Muscle of arm (tissue), 12 donors: ENCODE data around the gene C2orf72. TPM values are rescaled to one million over a fixed set of nuclear protein-coding genes. Genes with fewer than 3 reads are reported as not detected.
"Not testable (repeated sequence)": the region's sequence is repeated elsewhere in the genome, so short reads cannot be mapped to it uniquely, and the experiment has no call there.

Experiments used
- DNase-seq: peaks from one replicate; pipeline ENCODE4 v3.0.0-alpha.2; 2013
- polyA plus RNA-seq, 12 donors: library from polyadenylated mRNA; unstranded; fragments of 120-200 nt; gene quantifications; one replicate each; pipeline ENCODE4 v1.2.1, GENCODE V29; 2013; ENCODE audit not compliant: insufficient read length in 12 of 12

The C2orf72 gene
- polyA plus RNA-seq, 12 donors, result 0.21 to 18.3 (median 0.66) TPM; not detected in 1

DNA sequence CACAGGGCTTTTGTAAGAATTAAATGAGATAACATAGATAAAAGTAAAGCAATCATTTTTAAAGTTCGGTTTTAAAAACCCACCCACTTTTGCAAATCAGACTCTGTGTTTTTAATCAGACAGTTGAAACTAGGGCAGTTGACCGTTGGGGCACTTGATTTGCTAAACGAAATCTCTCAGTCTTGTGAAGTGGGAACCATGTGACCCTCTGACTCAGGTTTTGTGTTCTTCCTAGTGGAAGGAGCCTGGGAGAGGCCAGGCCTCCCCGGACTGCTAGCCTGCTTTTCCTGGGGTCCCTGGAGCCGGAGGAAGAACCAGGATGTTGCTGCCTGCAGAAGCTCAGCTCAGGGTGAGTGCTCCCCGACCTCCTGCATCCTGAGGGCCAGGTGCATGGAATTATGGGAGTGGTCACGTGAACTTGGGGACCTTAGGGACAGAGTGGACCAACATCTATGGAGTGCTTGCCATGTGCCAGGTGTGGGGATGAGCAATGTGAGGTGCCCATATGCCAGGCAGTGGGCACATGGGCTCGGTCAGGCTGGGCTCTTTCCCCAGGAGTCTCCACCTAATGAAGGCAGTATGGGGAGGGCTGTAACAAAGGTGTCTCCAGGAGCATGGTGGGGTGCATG is 3.9 kb downstream of the C2orf72 start:
- DNase-seq, result no peak

DNA sequence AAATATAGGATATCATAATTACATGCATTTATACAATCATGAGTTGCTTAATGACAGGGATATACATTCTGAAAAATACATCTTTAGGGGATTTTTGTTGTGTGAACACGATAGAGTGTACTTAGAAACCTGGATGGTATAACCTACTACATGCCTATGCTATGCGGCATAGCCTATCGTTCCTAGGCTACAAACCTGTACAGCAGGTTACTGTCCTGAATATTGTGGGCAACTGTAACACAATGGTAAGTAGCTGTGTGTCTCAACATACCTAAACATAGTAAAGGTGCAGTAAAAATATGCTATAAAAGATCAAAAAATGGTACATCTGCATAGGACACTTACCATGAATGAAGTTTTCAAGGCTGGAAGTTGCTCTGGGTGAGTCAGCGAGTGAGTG is 6.5 kb downstream of the C2orf72 start:
- DNase-seq, result no peak

DNA sequence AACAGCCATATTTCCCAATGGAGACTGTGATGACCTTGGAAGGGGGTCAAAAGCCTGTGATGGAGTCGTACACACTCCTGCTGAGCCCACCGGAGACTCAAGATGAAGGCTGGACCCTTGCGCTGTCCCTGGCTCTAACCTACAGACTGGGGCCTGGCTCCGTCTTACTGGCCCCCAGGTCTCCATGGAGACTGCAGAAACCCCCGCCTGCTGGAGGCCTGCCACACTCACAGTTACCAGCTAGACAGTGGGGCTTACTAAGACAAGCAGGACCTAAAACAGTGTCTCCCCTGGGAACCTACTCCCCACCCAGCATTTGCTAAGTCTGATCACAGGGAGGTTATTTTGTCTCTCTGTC is 9.6 kb downstream of the C2orf72 start:
- DNase-seq, result no peak

DNA sequence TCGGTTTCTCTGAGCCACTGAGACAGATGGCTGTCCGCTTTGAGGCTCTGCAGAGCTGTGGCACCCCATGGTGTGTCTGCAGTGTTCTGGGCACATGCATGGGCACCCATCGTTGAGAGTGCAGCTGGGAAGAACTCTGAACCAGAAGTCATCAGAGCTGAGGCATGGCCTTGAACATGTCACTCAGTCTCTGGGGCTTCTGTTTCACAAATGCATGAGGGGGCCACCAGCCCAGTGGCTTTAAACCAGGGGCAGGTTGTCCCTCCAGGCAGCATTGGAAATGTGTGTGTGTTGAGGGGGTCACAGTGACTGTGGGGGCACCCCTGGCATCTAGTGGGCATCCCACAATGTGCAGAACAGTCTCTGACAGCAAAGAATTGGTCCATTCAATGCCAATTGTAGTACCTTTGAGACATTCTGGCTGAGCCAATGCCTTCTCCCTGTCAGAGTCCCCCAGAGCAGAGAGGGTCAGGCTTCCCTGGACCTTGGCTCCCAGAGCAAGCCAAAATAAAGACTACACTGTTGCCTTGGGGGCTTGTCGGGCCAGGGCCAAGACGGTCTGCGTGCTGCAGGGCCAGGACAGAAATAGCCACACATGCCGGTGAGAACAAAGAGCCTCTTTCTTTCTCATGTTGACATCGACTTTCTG is 10.1 kb downstream of the C2orf72 start:
- DNase-seq, result no peak

DNA sequence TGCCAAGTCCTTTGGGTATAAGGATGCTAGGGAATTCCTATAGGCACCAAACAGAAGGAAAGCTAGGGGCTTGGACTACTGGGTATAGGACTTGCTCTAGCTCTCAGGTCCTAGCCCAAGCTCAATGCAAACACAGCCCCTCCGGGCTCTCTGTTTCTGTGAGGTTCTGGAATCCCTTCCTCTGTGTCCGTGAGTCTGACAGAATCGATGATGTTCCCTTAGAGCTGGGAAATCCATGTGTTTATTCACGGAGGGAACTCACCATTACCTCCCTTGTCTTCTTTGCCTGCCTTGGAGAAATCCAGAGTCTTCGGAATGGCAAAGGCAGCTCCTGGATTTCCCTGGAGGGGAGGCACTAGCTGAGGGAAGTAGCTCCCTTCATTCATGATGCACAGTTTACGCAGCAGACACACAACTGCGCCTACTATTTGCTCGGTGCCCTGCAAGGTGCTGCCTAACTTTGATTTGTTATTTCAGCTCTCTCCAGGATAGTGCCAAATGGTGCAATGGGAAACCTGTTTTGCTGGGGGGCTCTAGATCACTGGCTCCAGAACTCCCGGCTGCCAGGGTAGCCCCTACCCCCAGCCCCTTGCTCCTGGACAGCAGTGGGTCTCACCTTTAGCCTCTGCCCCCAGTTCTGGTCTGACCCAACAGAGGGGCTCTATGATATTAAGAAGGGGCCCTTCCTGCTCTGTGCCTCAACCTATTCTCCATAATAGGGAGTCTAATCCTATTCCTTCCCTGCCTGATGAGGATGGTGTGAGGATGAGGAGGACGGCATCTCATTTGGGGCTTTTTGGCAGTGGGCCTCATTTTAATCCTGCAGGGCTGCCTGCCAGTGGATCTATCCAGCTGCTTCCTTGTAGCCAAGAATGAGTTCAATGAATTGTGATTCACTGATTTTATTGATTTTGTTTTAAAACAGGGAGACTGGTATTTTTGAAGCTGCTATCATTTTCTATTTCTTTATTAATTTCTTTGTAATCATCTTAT is 10.9 kb downstream of the C2orf72 start:
- DNase-seq, result no peak

DNA sequence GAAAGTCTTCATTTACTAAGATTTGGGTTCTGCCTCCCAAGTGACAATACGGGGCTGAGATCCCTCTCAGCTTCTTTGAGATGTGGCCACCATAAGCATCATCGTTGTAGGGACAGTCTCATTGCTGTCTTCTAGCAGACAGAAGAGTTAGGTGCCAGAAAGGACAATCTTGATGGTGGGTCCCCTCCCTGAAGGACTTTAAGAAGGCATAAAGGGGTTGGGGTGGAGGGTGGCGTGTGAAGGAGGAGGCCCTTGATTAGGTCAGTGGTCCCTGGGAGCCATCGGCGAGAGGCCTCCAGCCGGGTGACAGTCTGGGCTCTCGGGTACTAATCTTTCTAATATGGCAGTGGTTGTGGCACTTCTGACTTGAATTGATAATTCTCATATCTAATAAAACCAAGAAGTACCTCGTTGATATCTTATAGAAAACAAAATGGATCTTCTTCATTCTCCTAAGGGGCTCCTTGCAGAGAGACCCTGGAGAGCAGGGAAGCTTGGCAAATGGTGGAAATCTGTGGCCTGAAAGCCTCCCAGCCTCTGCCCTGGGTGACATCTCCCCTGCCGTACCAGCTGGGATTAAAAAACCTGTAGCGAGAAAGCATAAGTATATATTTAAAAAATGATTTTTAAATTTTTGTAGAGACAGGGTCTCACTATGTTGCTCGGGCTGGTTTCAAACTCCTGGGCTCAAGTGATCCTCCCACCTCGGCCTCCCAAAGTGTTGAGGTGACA is 12.1 kb downstream of the C2orf72 start:
- no peak for DNase-seq

DNA sequence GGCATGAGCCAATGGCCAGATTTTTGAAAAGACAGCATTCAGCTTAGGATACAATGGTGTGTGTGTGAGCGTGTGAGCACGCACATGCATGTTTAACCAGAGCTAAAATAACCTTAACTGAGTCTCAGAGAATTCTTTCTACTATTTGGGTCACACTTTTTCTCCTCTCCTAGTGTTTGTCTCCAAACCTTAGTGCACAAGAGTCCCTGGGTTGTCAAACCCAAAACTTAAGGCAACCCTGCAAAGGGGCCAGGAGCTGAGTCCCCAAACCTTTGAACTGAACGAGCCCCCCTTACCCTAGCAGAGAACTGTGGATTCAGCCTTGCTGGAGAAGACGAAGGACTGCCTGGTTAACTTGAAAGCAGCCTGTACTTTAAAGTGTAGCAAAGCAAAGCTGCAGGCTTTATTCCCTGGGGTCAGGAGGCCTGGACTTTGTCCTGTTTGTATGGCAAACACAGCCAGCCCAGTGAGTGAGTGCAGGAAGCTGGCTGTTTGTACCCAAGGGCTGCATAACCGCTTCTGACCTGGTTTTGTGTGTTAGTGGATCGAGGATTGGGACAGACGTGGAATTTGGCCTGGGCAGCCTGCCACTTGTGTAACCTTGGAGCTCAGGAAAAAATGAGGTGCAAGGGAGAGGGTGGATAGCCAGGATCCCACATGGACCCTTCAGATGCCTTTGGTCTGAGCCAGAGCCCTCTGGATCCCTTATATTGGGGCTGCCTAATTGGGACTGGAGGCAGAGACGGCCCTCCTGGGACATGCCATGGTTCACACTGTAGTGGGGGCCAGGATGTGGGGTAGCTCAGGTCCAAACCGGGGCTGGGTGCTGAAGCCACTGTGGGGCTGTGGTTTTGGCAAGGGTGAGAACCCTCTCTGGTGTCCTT is 12.9 kb downstream of the C2orf72 start:
- no peak for DNase-seq

DNA sequence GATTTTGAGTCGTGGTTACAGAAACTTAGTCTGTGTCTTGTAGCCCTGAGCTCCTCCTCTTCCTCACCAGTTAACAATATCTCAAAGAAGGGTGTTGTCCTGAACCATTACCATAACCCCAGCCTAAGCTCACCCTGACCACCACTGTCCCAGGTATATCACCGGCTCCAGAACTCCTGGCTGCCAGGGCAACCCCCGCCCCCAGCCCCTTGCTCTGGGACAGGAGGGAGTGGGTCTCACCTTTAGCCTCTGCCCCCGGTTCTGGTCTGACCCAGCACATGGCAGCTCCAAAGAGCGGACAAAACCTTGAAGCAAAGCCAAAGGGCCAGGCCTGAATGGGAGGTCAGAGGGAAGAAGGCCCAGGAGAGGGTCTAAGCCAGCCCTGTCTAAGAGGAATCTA is 13.8 kb downstream of the C2orf72 start:
- DNase-seq, result no peak

DNA sequence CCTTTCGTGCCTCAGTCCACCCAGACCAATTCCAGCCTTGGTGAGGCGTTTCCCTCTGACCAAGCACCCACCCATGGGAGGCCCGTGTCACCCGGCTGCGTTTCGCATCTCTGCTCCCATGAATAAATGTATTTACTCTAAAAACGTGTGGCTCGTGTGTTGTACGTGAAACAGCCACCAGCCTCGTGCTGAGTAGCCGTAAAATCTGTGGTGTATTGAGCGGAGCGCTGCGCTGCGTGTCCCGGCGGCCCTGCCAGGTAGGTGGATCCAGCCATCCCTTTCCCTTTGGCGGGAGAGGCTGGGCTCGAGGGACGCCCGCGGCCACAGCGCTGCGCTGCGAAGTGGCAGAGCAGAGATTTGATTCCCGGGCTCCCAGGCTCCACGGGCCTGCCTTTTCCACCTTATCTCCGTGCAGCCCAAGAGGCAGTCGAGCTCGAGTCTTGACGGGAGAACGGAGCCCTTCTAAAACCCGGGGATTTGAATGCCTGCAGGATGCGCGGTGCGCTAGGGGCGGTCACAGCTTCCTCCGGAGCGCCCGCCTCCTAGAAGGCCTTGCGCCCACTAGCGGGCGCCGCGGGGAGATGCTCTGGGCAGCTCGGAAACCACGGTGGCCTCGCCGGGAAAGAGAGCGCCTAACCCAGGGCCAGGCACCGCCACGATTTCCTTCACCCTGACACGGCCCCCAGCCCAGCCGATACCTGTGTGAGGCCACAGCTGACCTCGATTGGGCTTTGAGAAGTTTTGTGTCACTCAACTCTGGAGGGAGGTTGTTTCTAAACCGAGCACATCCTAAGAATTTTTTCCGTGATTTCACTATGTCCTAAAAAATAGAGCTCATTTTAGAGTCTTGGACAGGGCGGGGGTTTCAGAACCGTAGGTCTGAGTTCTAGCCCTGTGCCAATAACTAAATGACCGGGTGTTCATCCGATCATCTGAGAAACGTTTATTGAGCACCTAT is 15.4 kb downstream of the C2orf72 start:
- peak; percentile 86 for DNase-seq

DNA sequence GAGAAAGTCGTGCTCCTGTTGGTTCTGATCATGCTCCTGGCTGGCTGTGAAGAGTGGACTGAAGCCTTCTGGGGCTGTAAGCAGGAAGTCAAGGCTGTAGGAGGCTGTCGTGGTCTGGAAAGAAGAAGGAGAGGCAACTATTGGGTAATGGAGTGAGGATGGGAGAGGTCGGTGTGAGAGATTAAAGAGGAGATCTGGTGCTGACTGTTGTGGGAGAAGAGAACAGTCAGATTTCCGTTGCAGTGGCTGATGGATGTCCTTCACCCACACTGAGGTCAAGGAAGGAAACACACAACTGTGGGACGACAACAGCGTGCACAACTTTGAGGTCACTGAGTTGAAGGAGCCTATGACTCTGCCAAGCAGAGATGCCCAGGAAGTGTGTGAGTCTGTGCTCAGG is 16.5 kb downstream of the C2orf72 start:
- DNase-seq, result no peak

DNA sequence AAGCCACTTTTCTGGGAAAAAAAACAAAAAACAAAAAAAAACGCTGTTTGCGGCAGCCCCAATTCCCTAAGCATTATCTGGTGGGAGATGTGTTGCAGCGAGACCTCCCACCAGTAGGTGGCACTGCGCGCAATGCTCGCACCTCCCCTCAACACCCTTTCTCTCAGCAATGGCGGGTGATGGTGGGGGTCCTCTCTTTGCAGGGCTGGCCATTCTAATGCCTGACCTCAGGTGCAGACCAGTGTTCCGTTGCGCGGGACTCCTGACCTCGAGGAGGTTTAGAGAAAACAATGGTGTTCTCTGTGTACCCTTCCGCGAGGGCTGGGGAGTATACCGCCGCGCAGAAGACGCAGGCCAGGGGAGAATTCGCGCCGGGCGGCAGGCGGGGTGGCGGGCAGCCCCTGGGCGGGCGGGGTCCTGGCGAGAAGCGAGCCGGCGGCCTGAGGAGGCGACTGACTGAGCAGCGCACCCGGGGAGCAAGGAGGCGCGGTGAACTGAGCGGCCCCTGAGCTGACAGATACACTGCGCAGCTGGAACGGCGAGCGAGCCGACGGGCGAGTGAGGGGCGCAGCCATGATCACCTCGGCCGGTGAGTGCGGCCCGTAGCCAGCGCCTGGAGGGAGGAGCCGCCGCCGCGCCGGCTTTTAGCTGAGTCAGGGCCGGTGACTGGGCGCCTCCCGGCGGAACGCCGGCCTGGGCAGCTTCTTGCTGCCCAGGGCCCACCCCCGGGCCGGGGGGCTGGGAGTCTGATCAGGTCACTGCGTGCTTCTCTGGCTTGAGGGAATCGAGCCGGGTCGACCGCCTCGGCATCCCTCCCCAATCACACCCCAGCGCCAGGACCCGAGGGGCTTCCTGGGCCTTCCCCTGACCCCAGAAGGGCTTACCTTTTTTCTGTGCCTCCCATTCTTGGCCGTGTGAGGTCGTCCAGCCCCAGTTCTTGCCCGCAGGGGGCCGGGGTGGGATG is 19.4 kb downstream of the C2orf72 start, which contains the start of gene PSMD1:
PSMD1 (plus strand) TSS at position 415 of the 964 bp plus-strand sequence; CDS start at position 574, 159 bp downstream.
- DNase-seq, result peak; percentile 97

DNA sequence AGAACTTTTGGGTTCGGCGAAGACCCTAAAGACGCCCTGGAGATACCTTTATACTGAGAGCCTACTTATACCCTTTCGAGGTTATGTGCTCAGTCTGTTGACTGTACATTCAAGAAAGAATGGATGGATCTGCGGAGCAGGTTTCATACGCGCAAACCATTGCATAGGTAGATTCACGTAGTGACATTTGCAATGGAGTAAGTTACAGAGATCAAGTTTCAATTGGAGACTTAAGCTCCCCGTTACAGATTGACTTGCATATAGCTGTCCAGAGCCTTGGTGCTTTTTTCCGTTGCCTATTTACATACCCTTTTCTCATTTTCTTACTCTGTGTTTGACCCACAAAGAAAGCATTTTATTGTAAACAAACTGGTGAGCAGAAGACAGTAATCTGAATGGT is 20.3 kb downstream of the C2orf72 start:
- DNase-seq, result no peak

DNA sequence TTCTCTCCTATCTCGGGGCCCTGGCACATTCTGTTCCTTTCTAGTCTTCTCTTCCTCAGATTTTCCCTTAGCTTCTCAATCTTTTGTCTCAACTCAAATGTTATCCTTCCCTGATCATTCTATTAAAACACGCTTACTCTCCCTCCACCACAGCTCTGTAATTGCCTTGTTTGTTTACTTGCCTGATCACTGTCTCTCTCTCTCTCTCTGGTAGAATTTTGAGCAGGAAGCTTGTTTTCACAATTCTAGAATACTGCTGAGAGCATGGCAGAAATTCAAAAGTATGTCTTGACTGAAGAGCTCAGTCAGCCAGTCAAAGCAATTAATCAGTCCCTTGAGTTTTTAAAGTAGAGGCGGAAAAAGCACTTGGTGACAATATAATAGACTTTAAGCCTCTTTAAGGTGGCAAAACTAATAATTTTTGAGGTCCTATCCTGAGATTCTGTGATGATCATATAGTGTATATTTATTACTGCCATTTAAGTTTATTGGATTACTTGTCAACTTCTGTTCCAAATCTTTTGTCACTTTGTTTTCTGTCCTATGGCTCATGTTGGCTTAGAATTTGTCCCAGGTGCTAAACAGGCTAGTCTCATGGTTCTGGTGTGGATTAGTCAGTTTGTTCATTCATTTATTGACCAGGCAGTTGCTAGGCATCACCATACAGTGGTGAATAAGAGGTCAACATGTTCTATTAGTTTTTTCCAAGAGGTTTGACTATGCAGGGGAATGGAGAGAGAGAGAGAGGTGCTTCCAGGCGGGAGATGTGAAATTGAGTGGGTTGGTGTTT is 21.6 kb downstream of the C2orf72 start:
- no peak for DNase-seq

DNA sequence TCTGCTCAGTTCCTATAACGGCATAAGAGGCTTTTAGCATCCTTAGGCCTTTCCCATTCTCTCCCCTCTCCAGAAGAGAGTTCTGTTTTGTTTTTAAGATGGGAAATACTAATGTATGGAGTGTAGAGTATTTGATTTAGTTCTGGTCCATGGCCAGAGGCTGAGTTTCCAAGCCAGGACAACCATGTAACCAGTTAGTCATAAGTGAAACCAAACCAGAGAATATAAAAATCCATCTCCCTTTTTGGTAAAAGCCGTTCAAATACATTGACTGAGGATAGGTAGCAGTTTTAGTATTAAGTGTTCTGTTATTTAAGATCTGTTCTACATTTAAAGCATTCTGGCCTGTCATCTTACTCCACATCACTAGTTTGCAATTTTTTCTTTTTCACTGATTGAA is 22.4 kb downstream of the C2orf72 start:
- no peak for DNase-seq

DNA sequence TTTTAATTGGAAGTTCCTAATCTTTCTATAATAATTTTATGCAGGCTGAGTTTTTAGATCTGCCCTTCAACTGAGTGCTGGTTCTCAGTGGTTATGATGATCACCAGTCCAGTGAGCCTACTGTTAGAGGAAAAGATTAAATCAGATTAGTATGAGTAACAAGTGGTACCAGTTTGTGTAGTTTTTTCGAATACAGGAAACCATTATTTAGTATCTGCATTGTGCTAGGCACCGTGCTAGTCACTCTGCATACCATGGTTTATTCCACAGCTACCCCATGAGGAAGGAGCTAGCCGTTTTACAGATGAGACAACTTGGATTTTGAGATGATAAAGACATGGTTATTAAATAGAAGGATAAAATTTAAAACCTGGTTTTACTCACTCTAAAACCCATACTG is 25.5 kb downstream of the C2orf72 start:
- DNase-seq, result no peak

DNA sequence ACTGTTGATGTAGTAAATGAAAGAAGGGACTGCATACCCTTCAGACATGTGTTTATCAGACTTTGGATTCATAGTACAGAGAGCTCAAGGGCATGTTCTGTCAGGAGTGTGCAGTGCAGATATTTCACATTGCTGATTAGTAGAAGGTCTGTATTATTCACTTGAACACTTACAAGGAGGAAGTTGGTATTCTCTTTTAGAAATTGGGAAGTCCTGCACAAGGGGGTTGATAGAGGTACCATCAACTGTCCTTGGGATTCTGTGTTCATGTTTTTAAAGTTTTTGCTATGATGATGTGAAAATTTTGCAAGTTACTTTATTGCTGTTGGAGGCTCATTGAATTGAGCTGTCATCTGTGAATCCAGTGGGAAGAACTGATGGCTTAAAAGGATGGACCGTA is 26.0 kb downstream of the C2orf72 start:
- no peak for DNase-seq

DNA sequence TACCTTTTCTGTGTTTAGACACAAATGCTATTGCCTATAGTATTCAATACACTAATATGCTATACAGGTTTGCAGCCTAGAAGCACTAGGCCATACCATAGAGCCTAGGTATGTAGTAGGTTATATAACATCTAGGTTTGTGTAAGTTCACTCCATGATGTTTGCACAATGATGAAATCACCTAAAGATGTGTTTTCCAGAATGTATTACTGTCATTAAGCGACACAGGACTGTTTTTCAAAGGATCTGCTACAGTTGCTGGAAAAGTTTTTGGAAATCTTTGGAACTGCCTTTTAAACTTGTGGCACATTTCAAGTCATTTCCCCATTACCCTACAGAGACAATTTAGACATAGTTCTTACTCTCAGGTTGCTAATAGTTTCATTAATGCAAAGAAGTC is 28.6 kb downstream of the C2orf72 start:
- DNase-seq, result no peak

DNA sequence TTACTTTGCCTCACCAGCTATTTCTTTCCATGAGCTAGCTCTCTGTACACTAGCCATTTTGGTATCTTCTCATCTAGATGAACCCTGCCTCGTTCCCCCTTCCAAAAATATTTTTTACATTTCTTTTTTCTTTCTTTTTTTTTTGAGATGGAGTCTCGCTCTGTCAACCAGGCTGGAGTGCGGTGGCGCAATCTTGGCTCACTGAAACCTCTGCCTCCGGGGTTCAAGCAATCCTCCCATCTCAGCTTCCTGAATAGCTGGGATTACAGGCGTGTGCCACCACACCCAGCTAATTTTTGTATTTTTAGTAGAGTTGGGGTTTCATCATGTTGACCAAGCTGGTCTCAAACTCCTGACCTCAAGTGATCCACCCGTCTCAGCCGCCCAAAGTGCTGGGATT is 30.2 kb downstream of the C2orf72 start:
- not testable (repeated sequence) for DNase-seq
